AG10803 (cell line): ENCODE data around the gene AOPEP.

Source experiments
- DNase-seq: peaks from one replicate; pipeline ENCODE4 v3.0.0; 2010; ENCODE audit warnings: low read depth
- H3K4me3 ChIP-seq: 2 replicates; pipeline ENCODE4 v1.5.1; 2011; ENCODE audit warnings: mild to moderate bottlenecking, low read length, control low read depth
- TF ChIP-seq, protein P1 (sequence below): conservative IDR thresholded peaks from 2 replicates; pipeline ENCODE4 v1.5.1; 2011; ENCODE audit warnings: mild to moderate bottlenecking, low read length, control low read depth, inconsistent platforms

Gene AOPEP

DNA sequence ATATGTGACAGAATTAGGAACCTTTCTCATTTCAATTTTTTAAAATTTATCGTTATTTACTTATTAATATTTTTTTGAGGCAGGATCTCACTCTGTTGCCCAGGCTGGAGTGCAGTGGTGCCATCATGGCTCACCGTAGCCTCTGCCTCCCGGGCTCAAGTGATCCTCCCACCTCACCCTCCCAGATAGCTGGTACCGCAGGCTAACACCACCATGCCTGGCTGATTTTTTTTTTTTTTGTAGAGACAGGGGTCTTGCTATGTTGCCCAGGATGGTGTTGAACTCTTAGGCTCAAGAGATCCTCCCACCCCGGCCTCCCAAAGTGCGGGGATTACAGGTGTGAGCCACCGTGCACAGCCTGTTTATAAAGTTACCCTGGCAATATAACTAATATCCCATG lies 275.2 kb downstream of the AOPEP start:
- H3K4me3 ChIP-seq: no peak overlapping the region
- TF ChIP-seq, protein P1, sequence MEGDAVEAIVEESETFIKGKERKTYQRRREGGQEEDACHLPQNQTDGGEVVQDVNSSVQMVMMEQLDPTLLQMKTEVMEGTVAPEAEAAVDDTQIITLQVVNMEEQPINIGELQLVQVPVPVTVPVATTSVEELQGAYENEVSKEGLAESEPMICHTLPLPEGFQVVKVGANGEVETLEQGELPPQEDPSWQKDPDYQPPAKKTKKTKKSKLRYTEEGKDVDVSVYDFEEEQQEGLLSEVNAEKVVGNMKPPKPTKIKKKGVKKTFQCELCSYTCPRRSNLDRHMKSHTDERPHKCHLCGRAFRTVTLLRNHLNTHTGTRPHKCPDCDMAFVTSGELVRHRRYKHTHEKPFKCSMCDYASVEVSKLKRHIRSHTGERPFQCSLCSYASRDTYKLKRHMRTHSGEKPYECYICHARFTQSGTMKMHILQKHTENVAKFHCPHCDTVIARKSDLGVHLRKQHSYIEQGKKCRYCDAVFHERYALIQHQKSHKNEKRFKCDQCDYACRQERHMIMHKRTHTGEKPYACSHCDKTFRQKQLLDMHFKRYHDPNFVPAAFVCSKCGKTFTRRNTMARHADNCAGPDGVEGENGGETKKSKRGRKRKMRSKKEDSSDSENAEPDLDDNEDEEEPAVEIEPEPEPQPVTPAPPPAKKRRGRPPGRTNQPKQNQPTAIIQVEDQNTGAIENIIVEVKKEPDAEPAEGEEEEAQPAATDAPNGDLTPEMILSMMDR: no peak
- no peak for DNase-seq

DNA sequence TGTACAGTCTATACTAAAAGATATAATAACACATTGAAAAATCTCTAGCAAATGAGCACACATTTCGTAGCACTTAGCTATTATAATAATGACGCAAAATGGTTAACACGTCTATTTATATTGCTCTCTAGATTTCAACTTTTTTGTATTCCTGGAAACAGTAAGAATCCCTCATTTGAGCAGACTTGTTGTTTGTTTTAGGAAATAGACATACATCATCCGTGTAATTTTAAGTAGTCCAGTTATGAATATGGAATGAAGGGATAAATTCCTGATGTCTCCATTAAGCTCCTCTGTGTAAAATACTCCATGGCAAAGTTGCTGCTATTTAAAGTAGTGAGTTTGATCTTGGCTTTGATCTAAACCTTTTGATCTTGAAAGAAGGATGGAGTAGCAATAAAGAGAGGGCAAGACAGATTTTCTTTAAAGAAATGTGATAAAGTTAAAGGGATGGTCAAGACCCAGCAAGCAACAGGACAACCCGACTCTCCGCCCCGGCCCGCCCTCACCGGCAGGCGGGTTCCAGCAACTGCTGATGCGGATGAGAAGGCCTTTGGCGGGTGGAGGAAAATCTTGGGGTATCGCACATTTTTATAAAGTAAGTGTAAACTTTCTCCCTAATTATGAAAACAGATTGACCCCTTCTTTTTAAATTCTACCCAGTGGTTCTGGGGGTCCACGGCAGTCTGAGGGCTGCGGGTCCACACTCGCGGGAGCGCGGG lies 277.4 kb downstream of the AOPEP start:
- TF ChIP-seq, protein P1: peak; percentile 9; the same call in 1 of the 2 replicates
- peak overlapping the region; percentile 75 for H3K4me3 ChIP-seq
- peak; percentile 67 for DNase-seq

DNA sequence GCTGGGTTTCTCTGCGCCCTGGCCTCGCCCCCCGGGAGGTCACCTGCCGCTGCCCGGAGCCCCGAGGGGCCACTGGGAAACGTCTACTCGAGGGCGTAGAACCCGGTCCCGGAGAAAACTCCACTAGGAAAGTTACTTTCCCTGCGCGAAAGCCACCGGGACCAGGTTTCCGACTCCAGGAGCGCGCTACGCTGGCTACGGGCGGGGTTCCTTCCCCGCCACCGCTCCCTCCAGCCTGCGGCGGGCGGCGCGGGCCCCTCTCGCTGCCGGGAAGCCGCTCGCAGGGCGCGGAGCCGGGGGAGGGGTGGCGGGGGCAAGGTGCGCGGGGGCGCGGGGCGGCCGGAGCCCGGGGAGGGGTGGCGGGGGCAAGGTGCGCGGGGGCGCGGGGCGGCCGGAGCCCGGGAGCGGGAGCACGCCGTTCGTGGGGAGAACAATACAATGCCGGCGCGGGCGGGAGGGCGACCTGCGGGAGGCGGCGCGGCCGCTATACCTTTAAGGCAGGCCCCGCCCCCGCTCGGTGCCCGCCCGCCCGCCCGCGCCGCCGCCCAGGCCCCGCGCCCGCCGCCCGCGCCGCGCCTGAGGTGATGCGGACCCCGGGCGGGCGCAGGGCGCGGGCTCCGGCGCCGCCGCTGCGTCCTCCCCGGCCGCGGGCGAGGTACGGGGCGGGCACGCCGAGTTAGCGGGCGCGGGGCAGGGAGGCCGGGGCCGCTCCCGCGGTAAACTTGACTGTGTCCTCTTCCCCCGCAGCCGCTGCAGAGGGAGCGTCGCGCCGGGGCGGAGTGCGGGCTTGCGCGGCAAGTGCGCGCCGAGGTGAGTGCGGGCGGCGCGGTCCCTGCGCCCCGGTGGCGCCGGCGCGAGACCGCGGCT lies 278.1 kb downstream of the AOPEP start:
- DNase-seq: no peak
- TF ChIP-seq, protein P1: no peak
- peak overlapping the region; percentile 86 for H3K4me3 ChIP-seq

DNA sequence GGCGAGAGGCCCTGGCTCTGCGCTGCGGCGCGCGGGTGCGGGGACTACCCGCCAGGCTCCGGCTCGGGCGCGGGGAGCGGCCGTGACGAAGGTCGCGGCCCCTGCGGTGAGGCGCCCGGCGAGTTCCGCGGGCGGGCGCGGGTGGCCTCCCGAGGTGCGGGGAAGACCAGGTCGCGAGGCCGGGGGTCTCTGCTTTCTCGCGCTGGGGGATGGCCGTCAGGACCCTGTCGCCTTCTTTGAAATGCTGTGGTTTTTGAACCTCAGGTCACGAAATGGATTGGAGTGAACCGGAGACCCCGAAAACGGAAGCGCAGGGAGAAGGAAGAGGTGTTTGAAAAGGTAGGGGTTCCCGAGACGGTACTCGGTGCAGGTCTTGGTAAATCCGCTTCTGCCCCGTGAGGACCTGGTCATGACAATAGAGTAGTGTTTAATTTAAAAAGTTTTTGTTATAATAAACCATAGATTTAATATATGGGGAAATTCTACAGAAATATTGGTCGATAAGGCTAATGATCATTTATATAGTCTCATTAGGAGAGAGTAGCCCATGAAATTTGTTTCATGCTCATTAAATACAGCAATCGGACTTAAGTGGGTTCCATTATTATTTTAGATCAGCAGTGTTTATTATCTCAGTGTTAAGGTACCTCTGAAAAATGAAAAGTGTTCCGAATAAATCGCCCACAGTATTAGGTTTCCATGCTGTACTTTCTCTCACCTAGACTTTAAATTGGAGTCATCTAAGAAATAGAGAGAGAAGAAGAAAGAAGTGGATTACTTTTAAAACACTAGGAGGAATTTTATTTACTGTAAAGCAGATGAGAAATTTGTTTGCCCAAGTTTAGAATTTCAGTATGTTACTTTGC lies 279.0 kb downstream of the AOPEP start:
- no peak for DNase-seq
- TF ChIP-seq, protein P1: no peak
- H3K4me3 ChIP-seq: peak overlapping the region; percentile 86

DNA sequence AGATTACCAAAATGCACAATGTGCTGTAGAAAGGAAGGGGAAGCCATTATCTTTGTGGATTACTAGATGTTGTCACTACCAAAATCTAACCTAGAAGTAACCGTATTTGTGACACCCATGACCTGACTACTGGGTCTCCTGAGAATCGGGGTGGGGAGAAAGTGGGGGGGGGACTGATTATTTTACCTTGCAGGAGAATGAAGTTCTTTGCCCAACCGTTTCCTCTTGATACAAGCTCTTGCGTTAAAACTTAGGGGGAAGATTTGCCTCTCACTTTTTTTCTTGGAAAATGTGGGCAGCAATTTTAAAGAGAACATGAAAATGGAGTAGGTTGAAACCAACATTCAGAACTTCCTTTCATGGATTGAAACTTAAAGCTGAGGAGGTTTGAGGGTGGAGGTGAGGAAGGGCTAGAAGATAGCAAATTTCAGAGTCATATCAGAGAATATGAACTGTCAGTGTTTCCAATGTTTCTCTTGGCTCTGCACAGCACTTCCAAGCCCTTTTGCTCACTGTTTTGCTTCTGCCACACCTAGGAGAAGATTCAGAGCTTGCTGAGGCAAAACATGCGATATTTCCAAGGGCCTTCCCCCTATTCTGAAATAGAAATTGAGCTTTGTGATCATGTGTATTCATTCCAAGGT lies 280.8 kb downstream of the AOPEP start:
- H3K4me3 ChIP-seq: peak overlapping the region; percentile 86
- TF ChIP-seq, protein P1: no peak
- no peak for DNase-seq

DNA sequence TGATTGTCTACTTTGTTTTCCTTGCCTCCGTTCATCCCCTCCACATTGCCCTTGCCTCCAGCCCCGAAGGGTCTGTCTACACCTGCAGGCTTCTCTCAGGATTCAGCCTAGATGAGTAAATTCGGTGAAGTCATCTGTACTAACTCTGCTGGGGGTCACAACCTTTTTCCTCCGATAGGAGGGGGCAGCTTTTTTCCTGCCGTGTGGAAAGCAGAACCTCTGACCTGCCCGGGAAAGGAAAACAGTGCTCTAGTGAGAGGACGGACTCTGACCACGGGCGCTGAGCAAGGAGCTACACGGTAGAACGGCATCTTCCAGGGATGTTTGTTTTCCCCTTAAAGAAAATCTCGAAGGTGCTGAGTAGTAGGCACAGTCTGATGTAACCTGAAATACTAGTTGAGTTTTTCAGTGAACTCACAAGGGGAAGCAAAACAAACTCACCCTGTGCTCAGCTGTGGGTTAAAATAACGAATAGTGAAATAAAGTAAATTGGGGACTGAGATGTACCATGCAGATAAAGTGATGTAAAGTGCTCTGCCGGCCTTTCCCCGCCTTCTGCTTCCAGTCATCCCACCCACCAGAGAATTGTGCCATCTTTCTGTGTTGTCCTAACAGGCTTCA lies 281.8 kb downstream of the AOPEP start:
- TF ChIP-seq, protein P1: no peak
- no peak for DNase-seq
- peak overlapping the region; percentile 86 for H3K4me3 ChIP-seq
